Parathyroid adenoma (tissue), 2 donors: ENCODE data around the gene ITGB1.

ENCODE experiments used
- H2AFZ ChIP-seq: fragments of 300-600 bp; sonication (generic); one replicate; pipeline ENCODE4 v1.7.0; 2017; ENCODE audit warnings: antibody characterized with exemption, mild to moderate bottlenecking
- H3K27ac ChIP-seq: fragments of 300-600 bp; sonication (generic); one replicate; pipeline ENCODE4 v1.7.0; 2017
- H3K27me3 ChIP-seq: fragments of 300-600 bp; sonication (generic); one replicate; pipeline ENCODE4 v1.7.0; 2017; ENCODE audit warnings: low read length; ENCODE audit not compliant: control insufficient read depth, insufficient read depth
- H3K36me3 ChIP-seq: fragments of 300-600 bp; sonication (generic); one replicate; pipeline ENCODE4 v1.7.0; 2017; ENCODE audit warnings: low read length; ENCODE audit not compliant: control insufficient read depth, insufficient read depth
- H3K4me1 ChIP-seq: fragments of 300-600 bp; sonication (generic); one replicate; pipeline ENCODE4 v1.7.0; 2017; ENCODE audit warnings: control low read depth
- H3K4me2 ChIP-seq: fragments of 300-600 bp; sonication (generic); one replicate; pipeline ENCODE4 v1.7.0; 2017; ENCODE audit warnings: low read length
- H3K4me3 ChIP-seq: fragments of 300-600 bp; sonication (generic); one replicate; pipeline ENCODE4 v1.7.0; 2017; ENCODE audit warnings: low read depth, low read length
- H3K79me2 ChIP-seq: fragments of 300-600 bp; sonication (generic); one replicate; pipeline ENCODE4 v1.7.0; 2017; ENCODE audit warnings: control low read depth
- H3K9ac ChIP-seq: fragments of 300-600 bp; sonication (generic); one replicate; pipeline ENCODE4 v1.7.0; 2017; ENCODE audit warnings: mild to moderate bottlenecking
- H3K9me3 ChIP-seq: fragments of 300-600 bp; sonication (generic); one replicate; pipeline ENCODE4 v1.7.0; 2017; ENCODE audit warnings: low read length; ENCODE audit not compliant: control insufficient read depth
- TF ChIP-seq, protein P1 (sequence below): fragments of 300-600 bp; sonication (generic); IDR thresholded peaks from one replicate; pipeline ENCODE4 v1.7.0; 2017; ENCODE audit warnings: antibody characterized with exemption, mild to moderate bottlenecking
- donor health status: primary hyperparathyroidism.

The ITGB1 gene

DNA sequence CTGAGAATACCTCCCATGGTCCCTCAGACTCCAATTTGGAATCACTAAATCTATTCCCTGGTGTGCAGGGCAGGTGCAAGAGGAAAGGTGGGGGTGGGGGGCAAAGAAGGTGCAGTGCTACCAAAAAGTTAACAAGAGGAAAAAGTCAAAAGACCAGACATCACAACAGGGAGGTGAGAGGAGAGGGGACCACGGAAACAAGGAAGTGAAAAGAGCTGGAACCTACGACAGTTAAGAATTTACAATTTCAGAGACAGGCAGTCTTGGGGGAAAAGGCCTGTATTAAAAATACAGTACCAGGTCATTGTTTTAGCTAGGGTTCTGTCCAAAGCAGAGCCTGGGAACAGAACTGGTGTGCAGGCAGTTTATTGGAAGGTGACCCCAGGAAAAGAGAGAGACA lies 14.6 kb downstream of the ITGB1 start:
- Histone ChIP-seq H2AFZ (no peak overlapping the region), H3K79me2 (peaks cover 59% of the 10 kb centered on the region), H3K27me3 (no peaks in the 10 kb centered on the region), H3K9ac (no peak overlapping the region), H3K27ac (no peak overlapping the region), H3K4me3 (no peak overlapping the region), H3K4me1 (peaks cover 42% of the 10 kb centered on the region), H3K4me2 (no peak overlapping the region), H3K36me3 (no peaks in the 10 kb centered on the region), H3K9me3 (no peaks in the 10 kb centered on the region)
- TF ChIP-seq, protein P1, sequence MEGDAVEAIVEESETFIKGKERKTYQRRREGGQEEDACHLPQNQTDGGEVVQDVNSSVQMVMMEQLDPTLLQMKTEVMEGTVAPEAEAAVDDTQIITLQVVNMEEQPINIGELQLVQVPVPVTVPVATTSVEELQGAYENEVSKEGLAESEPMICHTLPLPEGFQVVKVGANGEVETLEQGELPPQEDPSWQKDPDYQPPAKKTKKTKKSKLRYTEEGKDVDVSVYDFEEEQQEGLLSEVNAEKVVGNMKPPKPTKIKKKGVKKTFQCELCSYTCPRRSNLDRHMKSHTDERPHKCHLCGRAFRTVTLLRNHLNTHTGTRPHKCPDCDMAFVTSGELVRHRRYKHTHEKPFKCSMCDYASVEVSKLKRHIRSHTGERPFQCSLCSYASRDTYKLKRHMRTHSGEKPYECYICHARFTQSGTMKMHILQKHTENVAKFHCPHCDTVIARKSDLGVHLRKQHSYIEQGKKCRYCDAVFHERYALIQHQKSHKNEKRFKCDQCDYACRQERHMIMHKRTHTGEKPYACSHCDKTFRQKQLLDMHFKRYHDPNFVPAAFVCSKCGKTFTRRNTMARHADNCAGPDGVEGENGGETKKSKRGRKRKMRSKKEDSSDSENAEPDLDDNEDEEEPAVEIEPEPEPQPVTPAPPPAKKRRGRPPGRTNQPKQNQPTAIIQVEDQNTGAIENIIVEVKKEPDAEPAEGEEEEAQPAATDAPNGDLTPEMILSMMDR, result no peak

DNA sequence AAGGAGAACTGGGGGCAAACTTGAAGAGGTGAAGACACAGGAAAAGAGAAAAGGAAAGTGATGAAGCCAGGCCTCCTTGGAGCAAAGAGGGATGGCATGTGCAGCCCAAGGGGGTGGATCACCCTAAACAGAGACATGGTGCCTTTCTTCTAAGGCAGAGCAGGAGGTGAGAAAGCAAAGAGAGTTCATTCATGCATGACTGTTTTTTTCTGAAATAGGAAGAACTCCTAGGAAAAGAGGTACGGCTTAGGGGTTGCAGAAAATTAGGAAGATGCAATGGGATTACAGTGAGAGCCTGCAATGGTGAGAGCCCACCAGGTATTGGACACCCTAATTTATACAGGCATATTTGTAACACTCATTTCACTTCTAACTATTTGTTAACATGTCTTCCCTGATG lies 15.9 kb downstream of the ITGB1 start:
- Histone ChIP-seq H3K9ac (no peak overlapping the region), H3K9me3 (no peaks in the 10 kb centered on the region), H3K36me3 (no peaks in the 10 kb centered on the region), H3K4me2 (no peak overlapping the region), H3K79me2 (peaks cover 50% of the 10 kb centered on the region), H3K27ac (no peak overlapping the region), H2AFZ (no peak overlapping the region), H3K27me3 (no peaks in the 10 kb centered on the region), H3K4me3 (no peak overlapping the region), H3K4me1 (peaks cover 47% of the 10 kb centered on the region)
- TF ChIP-seq, protein P1, result no peak

DNA sequence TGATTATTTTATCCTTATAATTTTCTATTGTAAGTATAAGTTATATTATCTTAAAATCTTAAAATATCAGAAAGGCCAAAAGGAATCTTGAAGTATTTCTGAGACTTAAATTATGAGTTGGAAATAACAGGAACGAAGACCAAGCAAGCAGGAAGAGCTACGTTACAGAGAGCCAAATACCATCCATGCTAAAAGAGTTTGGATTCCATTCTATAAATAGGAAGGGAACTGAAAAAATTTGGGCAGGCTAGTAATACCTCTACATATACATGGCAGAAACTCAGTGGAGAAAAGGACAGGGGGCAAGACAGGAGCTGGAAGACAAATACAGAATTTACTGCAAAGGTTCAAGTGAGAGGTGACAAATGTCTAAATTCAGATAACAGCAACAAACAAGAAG lies 16.7 kb downstream of the ITGB1 start:
- peak overlapping the region; percentile 40 for H3K27ac ChIP-seq
- TF ChIP-seq, protein P1, result no peak
- H3K9me3 ChIP-seq, result no peaks in the 10 kb centered on the region
- H3K36me3 ChIP-seq, result no peaks in the 10 kb centered on the region
- H3K4me3 ChIP-seq, result no peak overlapping the region
- H3K4me2 ChIP-seq, result no peak overlapping the region
- no peak overlapping the region for H2AFZ ChIP-seq
- peaks cover 47% of the 10 kb centered on the region for H3K4me1 ChIP-seq
- no peak overlapping the region for H3K9ac ChIP-seq
- H3K79me2 ChIP-seq, result peaks cover 52% of the 10 kb centered on the region
- no peaks in the 10 kb centered on the region for H3K27me3 ChIP-seq

DNA sequence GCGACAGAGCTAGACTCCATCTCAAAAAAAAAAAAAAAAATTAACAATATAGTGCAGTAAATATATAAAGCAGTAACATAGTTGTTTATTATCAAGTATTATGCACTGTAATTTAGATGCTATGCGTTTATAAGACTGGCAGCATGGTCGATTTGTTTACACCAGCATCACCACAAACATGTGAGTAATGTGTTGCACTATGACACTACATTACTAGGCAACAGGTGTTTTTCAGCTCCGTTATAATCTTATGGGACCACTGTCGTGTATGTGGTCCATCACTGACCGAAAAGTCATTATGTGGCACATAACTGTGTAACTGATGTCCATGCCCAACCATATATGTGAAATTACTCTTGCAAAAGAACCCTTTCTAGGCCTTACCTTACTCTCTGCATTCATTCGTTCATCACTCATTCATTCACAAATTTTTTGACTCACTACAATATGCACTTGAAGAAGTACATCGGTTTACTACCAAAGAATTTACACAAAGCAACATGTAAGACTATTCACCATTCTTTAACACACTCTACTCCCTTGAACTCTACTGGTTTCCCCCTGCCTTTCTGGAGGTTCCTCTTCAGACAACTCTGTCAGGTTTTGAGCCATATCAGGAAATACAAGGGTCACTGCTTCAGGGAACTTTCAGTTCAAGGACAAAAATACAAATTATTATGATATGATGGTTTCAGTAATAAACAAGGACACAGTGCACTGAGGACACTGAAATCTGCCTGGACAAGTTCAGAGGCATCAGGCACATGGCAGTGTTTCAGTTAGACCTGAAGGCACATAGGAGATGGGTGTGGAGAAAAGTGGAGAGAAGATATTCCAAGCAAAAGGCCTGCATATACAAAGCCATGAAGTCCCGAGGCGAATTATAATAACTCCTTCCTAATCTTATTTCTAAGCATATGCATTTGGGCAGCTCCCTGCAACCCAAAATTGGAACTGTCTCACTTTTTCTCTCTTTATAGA lies 17.4 kb downstream of the ITGB1 start:
- H3K4me1 ChIP-seq, result peaks cover 47% of the 10 kb centered on the region

More for the DNA sequence above, 17.4 kb downstream of the ITGB1 start:
- Histone ChIP-seq H3K4me3 (no peak overlapping the region), H3K36me3 (no peaks in the 10 kb centered on the region), H3K79me2 (peaks cover 56% of the 10 kb centered on the region), H3K9ac (no peak overlapping the region), H2AFZ (no peak overlapping the region), H3K27ac (no peak overlapping the region), H3K4me2 (no peak overlapping the region), H3K27me3 (no peaks in the 10 kb centered on the region), H3K9me3 (no peaks in the 10 kb centered on the region)
- TF ChIP-seq, protein P1, result no peak
